ENCODE data around the gene KRT86. TPM values are rescaled to one million over a fixed set of nuclear protein-coding genes. Genes with fewer than 3 reads are reported as not detected.

The KRT86 gene
- total and polyA plus RNA-seq, 2 experiments from 2014 or later: 0.16 TPM; not detected in 1

DNA sequence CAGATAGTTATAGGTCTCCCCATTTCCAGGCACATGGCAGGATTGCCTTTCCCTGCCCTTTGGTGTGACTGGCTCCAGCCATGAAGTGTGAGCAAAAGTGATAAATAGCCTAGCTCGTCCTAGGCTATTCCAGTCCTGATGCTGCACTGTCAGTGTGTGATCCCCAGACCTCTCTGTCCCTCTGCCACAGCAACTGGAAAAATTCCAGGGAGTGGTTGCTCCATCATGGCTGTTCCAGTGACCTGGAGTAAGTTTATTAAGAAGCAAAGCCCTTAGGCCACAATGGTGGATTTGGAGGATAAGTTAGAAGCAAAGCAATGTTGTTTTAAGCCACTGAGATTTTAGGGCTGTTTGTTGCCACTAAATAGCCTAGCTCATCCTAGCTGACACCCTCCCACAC, 56.6 kb downstream of the KRT86 start:
- H3K4me2 ChIP-seq: no peak overlapping the region
- H4K20me1 ChIP-seq (replicated peaks; ENCODE audit: insufficient read depth): no peaks in the 10 kb centered on the region
- TF ChIP-seq POLR2AphosphoS5 (IDR thresholded peaks at IDR 0.05; ENCODE audit: low read depth): no peak
- no peak for TF ChIP-seq EZH2phosphoT487 (IDR thresholded peaks at IDR 0.05; ENCODE audit: unreplicated experiment)
- TF ChIP-seq, protein P1, sequence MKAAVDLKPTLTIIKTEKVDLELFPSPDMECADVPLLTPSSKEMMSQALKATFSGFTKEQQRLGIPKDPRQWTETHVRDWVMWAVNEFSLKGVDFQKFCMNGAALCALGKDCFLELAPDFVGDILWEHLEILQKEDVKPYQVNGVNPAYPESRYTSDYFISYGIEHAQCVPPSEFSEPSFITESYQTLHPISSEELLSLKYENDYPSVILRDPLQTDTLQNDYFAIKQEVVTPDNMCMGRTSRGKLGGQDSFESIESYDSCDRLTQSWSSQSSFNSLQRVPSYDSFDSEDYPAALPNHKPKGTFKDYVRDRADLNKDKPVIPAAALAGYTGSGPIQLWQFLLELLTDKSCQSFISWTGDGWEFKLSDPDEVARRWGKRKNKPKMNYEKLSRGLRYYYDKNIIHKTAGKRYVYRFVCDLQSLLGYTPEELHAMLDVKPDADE (IDR thresholded peaks at IDR 0.05): no peak
- H3K27me3 Mint-ChIP-seq (ENCODE audit: insufficient read depth, low read depth, poor library complexity): peaks cover 3% of the 10 kb centered on the region
- peaks cover 15% of the 10 kb centered on the region; the same call in 2 of the 3 replicates for H3K4me1 Mint-ChIP-seq
- no peak overlapping the region for H3K27ac ChIP-seq (ENCODE audit: low read depth)
- no peaks in the 10 kb centered on the region for H3F3A ChIP-seq (replicated peaks; ENCODE audit: low read depth)
- H3K36me3 ChIP-seq (ENCODE audit: insufficient read depth): no peaks in the 10 kb centered on the region
- no peak for DNase-seq (ENCODE audit: low spot score)
- H3K9me3 Mint-ChIP-seq: no peaks in the 10 kb centered on the region
- no peak overlapping the region for H3K27ac Mint-ChIP-seq
- H3K4me1 ChIP-seq (ENCODE audit: insufficient read depth): peaks cover 7% of the 10 kb centered on the region; the same call in 1 of the 2 replicates
- no peak overlapping the region for H3K4me3 ChIP-seq
- no peak overlapping the region for H3K4me3 Mint-ChIP-seq
- H3K79me2 ChIP-seq (replicated peaks; ENCODE audit: insufficient read depth): no peaks in the 10 kb centered on the region
- no peaks in the 10 kb centered on the region for H3K27me3 ChIP-seq (ENCODE audit: insufficient read depth)
- no peak for ATAC-seq
- no peaks in the 10 kb centered on the region for H3K36me3 Mint-ChIP-seq (ENCODE audit: low read depth)
- H2AFZ ChIP-seq: no peak overlapping the region
- H3K9me2 ChIP-seq (ENCODE audit: insufficient read depth): no peaks in the 10 kb centered on the region

DNA sequence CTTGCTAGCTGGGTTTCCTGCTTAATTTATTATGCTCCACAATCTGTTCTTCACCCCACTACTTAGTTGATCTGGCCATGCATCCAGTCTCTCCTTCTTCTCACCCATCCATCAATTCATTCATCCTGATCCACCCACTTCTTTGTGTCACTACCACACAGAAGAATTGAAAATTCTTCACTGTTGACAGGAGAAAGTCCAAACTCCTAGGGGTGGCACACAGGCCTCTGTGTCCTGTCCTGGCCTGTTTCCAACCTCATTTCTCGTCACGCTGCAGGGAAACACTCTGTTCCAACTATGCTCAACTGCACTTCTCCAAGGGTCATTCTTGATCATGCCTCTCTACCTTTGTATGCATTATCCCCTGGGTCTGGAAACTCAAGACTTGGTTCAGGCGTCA, 57.4 kb downstream of the KRT86 start:
- Mint-ChIP-seq H3K27ac (no peak overlapping the region), H3K27me3 (ENCODE audit: insufficient read depth, low read depth, poor library complexity) (peaks cover 3% of the 10 kb centered on the region), H3K4me1 (peaks cover 14% of the 10 kb centered on the region; the same call in 2 of the 3 replicates), H3K9me3 (no peaks in the 10 kb centered on the region), H3K36me3 (ENCODE audit: low read depth) (no peaks in the 10 kb centered on the region), H3K4me3 (no peak overlapping the region)
- no peak overlapping the region for H2AFZ ChIP-seq
- DNase-seq (ENCODE audit: low spot score) (no peak), ATAC-seq (no peak)
- H3K79me2 ChIP-seq (replicated peaks; ENCODE audit: insufficient read depth): no peaks in the 10 kb centered on the region
- no peak overlapping the region for H3K27ac ChIP-seq (ENCODE audit: low read depth)
- H3K9me2 ChIP-seq (ENCODE audit: insufficient read depth): no peaks in the 10 kb centered on the region
- H3K27me3 ChIP-seq (ENCODE audit: insufficient read depth): no peaks in the 10 kb centered on the region
- H3K4me2 ChIP-seq: no peak overlapping the region
- no peaks in the 10 kb centered on the region for H3K36me3 ChIP-seq (ENCODE audit: insufficient read depth)
- no peaks in the 10 kb centered on the region for H3F3A ChIP-seq (replicated peaks; ENCODE audit: low read depth)
- H3K4me3 ChIP-seq: no peak overlapping the region
- peaks cover 7% of the 10 kb centered on the region; the same call in 1 of the 2 replicates for H3K4me1 ChIP-seq (ENCODE audit: insufficient read depth)
- H4K20me1 ChIP-seq (replicated peaks; ENCODE audit: insufficient read depth): no peaks in the 10 kb centered on the region
- TF ChIP-seq, protein P1 (IDR thresholded peaks at IDR 0.05): no peak
- TF ChIP-seq EZH2 (IDR thresholded peaks at IDR 0.05; ENCODE audit: low read depth, unreplicated experiment): no peak
- TF ChIP-seq, protein P2, sequence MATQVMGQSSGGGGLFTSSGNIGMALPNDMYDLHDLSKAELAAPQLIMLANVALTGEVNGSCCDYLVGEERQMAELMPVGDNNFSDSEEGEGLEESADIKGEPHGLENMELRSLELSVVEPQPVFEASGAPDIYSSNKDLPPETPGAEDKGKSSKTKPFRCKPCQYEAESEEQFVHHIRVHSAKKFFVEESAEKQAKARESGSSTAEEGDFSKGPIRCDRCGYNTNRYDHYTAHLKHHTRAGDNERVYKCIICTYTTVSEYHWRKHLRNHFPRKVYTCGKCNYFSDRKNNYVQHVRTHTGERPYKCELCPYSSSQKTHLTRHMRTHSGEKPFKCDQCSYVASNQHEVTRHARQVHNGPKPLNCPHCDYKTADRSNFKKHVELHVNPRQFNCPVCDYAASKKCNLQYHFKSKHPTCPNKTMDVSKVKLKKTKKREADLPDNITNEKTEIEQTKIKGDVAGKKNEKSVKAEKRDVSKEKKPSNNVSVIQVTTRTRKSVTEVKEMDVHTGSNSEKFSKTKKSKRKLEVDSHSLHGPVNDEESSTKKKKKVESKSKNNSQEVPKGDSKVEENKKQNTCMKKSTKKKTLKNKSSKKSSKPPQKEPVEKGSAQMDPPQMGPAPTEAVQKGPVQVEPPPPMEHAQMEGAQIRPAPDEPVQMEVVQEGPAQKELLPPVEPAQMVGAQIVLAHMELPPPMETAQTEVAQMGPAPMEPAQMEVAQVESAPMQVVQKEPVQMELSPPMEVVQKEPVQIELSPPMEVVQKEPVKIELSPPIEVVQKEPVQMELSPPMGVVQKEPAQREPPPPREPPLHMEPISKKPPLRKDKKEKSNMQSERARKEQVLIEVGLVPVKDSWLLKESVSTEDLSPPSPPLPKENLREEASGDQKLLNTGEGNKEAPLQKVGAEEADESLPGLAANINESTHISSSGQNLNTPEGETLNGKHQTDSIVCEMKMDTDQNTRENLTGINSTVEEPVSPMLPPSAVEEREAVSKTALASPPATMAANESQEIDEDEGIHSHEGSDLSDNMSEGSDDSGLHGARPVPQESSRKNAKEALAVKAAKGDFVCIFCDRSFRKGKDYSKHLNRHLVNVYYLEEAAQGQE (IDR thresholded peaks at IDR 0.05; ENCODE audit: unreplicated experiment): no peak
- TF ChIP-seq EZH2phosphoT487 (IDR thresholded peaks at IDR 0.05; ENCODE audit: unreplicated experiment): no peak
- TF ChIP-seq, protein P3, sequence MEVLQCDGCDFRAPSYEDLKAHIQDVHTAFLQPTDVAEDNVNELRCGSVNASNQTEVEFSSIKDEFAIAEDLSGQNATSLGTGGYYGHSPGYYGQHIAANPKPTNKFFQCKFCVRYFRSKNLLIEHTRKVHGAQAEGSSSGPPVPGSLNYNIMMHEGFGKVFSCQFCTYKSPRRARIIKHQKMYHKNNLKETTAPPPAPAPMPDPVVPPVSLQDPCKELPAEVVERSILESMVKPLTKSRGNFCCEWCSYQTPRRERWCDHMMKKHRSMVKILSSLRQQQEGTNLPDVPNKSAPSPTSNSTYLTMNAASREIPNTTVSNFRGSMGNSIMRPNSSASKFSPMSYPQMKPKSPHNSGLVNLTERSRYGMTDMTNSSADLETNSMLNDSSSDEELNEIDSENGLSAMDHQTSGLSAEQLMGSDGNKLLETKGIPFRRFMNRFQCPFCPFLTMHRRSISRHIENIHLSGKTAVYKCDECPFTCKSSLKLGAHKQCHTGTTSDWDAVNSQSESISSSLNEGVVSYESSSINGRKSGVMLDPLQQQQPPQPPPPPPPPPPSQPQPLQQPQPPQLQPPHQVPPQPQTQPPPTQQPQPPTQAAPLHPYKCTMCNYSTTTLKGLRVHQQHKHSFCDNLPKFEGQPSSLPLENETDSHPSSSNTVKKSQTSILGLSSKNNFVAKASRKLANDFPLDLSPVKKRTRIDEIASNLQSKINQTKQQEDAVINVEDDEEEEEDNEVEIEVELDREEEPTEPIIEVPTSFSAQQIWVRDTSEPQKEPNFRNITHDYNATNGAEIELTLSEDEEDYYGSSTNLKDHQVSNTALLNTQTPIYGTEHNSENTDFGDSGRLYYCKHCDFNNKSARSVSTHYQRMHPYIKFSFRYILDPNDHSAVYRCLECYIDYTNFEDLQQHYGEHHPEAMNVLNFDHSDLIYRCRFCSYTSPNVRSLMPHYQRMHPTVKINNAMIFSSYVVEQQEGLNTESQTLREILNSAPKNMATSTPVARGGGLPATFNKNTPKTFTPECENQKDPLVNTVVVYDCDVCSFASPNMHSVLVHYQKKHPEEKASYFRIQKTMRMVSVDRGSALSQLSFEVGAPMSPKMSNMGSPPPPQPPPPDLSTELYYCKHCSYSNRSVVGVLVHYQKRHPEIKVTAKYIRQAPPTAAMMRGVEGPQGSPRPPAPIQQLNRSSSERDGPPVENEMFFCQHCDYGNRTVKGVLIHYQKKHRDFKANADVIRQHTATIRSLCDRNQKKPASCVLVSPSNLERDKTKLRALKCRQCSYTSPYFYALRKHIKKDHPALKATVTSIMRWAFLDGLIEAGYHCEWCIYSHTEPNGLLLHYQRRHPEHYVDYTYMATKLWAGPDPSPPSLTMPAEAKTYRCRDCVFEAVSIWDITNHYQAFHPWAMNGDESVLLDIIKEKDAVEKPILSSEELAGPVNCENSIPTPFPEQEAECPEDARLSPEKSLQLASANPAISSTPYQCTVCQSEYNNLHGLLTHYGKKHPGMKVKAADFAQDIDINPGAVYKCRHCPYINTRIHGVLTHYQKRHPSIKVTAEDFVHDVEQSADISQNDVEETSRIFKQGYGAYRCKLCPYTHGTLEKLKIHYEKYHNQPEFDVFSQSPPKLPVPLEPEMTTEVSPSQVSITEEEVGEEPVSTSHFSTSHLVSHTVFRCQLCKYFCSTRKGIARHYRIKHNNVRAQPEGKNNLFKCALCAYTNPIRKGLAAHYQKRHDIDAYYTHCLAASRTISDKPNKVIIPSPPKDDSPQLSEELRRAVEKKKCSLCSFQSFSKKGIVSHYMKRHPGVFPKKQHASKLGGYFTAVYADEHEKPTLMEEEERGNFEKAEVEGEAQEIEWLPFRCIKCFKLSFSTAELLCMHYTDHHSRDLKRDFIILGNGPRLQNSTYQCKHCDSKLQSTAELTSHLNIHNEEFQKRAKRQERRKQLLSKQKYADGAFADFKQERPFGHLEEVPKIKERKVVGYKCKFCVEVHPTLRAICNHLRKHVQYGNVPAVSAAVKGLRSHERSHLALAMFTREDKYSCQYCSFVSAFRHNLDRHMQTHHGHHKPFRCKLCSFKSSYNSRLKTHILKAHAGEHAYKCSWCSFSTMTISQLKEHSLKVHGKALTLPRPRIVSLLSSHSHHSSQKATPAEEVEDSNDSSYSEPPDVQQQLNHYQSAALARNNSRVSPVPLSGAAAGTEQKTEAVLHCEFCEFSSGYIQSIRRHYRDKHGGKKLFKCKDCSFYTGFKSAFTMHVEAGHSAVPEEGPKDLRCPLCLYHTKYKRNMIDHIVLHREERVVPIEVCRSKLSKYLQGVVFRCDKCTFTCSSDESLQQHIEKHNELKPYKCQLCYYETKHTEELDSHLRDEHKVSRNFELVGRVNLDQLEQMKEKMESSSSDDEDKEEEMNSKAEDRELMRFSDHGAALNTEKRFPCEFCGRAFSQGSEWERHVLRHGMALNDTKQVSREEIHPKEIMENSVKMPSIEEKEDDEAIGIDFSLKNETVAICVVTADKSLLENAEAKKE (CRISPR knock-in tag; IDR thresholded peaks at IDR 0.05): no peak
- no peak for TF ChIP-seq CREB1 (CRISPR knock-in tag; IDR thresholded peaks at IDR 0.05; ENCODE audit: low read depth)
- TF ChIP-seq NANOG (IDR thresholded peaks at IDR 0.05; ENCODE audit: borderline replicate concordance): no peak
- no peak for TF ChIP-seq ZNF114 (CRISPR knock-in tag; IDR thresholded peaks at IDR 0.05)
- no peak for TF ChIP-seq JUNB (IDR thresholded peaks at IDR 0.05; ENCODE audit: unreplicated experiment)
- no peak for TF ChIP-seq POLR2AphosphoS5 (IDR thresholded peaks at IDR 0.05; ENCODE audit: low read depth)
